Sigmoid colon (tissue), 4 donors: Measurements from ENCODE around the gene KRT14.

Experiments
- CTCF ChIP-seq, 4 experiments: fragments of 450-650 bp in 3 of 4; fragments of 200-600 bp in 1 of 4; IDR thresholded peaks; one replicate each; pipeline ENCODE4 v1.5.1; 2016 to 2019; ENCODE audit warnings: antibody characterized with exemption in 4 of 4, mild to moderate bottlenecking in 3 of 4, moderate library complexity in 2 of 4
- POLR2AphosphoS5 ChIP-seq, 4 donors: sonication (generic); formaldehyde crosslinking; IDR thresholded peaks; one replicate each; pipeline ENCODE4 v1.6.1; 2017; ENCODE audit warnings: antibody characterized with exemption in 4 of 4

DNA sequence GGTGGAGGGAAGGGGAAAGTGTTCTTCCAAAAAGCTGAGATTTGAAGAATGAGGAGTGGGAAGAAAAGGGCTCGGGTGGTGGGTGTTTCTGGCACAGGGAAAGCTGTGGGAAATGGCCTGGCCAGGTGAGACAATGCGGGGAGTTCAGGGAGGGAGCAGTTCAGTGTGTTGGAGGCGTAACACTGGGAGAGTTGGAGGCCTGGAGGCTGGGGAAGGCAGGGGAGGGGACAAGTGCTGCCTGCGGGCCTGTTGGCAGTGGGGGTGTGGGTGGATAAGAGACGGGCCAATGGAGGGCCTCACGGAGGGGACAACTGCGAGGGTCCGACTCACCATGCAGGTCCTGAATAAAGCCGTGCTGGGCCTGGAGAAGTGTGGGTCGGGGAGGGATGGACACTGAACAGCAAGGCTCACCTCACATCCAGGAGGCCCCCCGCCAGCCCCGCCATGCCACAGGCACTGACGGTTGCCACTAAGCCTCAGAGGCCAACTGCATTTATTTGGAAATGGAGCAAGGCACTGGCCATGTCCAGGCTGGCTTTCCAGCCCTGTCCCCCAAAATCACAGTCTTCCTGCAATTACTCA is 40.8 kb downstream of the KRT14 start:
- no peak for TF ChIP-seq POLR2AphosphoS5 (IDR thresholded peaks at IDR 0.05)
- no peak for TF ChIP-seq CTCF (IDR thresholded peaks at IDR 0.05)
